HL-60/S4 treated with phorbol 12-myristate 13-acetate at 8.2 ng/mL for 4 days and 3 days (cell line): ENCODE data around the gene GALNT13.

ENCODE experiments used
- in situ Hi-C: fragments of 300-500 bp; cut with MboI; formaldehyde crosslinking; loops from 2 replicates; pipeline ENCODE4 v1.15.0; 2022; ENCODE audit warnings: low sequenced_read_pairs

Gene GALNT13

DNA sequence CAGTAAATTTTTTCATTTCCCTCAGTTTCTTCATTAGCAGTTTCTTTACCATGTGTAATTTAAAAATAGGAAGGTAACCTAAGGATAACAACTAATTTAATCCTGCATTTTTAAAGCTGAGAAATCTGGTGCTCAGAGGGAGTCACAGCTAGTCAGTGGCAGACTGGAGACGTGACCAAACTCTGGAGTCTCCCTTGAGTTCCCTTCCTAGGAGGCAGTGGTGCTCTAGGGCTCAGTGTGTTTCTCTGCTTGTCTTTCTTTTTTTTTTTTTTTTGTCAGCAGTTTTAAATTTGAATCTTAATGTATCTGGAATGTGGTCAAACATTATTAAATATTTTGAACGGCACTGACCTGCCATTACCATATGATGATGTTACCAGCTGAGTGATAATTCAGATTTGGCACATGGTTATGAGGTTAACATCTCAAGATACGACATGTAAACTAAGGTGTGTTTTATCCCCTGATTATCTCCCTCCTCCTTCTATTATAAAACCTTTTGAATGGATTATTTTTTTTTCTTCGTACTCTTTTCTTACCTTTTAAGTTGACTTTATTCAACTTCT lies 226.2 kb downstream of the GALNT13 start:
- in situ Hi-C loops, result no loop called here

- in situ Hi-C loops, result no loop called here
Measured at GRCh38 chr2:154120706-154121105, 249.0 kb downstream of the GALNT13 start.

GRCh38 chr2:154125891-154126290 lies 254.2 kb downstream of the GALNT13 start:
- in situ Hi-C loops, result no loop called here

- in situ Hi-C loops, result no loop called here
Measured at GRCh38 chr2:154130821-154131220, 259.1 kb downstream of the GALNT13 start.

- in situ Hi-C loops, result no loop called here
Measured at GRCh38 chr2:154132827-154133226, 261.1 kb downstream of the GALNT13 start.

GRCh38 chr2:154133823-154134222 lies 262.1 kb downstream of the GALNT13 start:
- in situ Hi-C loops, result no loop called here

DNA sequence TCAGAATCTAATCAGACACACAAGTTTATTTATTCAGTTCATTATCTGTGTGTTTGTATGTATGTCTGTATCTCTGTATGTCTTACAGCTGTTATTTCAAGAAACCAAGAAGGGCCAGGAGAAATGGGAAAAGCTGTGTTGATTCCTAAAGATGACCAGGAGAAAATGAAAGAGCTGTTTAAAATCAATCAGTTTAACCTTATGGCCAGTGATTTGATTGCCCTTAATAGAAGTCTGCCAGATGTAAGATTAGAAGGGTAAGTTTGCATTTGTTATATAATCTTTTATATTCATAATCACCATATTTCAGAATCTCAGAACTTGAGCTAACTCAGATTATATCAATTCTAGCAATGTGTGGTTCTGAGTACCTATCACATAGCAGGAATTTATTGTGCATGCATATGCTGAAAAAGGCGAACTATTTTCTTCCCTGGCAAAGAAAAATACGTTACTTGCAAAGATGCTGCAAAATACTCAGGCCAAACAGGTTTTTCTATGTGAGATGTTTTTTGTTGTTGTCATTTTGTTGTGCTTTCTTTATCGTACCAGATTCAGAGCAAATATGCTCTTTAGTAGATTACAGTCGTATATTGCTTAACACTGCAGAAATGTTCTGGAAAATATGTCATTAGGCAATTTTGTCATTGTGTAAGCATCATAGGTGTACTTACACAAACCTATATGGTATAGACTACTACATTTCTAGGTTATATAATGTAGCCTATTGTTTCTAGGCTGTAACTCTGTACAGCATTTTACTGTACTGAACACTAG lies 268.7 kb downstream of the GALNT13 start:
- in situ Hi-C loops, result no loop called here

DNA sequence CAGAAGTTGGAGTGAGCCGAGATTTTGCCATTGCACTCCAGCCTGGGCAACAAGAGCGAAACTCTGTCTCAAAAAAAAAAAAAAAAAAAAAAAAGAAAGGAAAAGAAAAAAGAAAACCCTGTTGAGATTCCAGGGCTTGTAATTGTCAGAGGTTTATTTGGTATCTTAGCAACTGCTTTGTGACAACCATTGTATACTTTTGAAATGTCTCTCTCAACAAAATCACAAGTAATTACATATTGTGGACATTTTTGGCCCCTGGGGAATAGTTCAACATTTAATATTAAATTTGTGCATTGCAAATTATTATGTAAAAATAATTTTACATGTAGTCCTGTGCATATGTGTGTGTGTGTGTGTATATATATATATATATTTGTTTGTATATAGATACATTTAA lies 270.8 kb downstream of the GALNT13 start:
- in situ Hi-C loops, result no loop called here

DNA sequence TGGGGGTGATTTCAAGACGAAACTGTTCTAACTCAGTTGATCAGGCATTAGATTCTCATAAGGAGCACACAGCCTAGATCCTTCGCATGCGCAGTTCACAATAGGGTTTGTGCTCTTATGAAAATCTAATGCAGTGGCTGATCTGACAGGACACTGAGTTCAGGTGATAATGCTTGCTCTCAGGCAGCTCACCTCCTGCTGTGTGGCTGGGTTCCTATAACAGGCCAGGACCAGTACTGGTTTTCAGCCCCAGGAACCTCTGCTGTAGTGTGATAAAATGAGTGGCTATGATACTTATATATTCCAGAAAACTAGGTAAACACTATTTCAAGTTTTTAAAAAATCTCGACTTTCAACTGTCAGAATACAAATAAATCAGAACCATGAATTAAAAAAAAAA lies 271.4 kb downstream of the GALNT13 start:
- in situ Hi-C loops, result no loop called here

GRCh38 chr2:154158101-154158500 lies 286.4 kb downstream of the GALNT13 start:
- in situ Hi-C loops, result no loop called here

GRCh38 chr2:154161286-154161685 lies 289.6 kb downstream of the GALNT13 start:
- in situ Hi-C loops, result no loop called here

DNA sequence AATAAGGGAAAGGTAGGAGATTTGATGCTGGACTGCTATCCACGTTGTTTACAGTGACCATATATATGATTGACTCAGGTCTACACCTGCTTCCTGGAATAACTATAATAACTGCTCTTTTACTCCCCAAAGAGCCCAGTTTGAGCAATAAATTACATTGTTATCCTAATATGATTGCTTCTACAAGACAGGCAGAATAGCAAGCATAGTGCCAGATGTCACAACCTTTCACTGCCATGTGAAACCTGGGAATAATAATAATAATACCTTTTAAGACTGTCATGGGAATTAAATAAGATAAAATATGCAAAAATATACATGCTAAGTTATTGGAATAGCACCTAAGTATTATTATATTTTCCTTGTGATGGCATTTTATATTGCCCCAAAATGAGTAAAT lies 298.7 kb downstream of the GALNT13 start:
- in situ Hi-C loops, result no loop called here

- in situ Hi-C loops, result no loop called here
Measured at GRCh38 chr2:154173164-154173563, 301.4 kb downstream of the GALNT13 start.

- in situ Hi-C loops, result no loop called here
Measured at GRCh38 chr2:154173919-154174318, 302.2 kb downstream of the GALNT13 start.

DNA sequence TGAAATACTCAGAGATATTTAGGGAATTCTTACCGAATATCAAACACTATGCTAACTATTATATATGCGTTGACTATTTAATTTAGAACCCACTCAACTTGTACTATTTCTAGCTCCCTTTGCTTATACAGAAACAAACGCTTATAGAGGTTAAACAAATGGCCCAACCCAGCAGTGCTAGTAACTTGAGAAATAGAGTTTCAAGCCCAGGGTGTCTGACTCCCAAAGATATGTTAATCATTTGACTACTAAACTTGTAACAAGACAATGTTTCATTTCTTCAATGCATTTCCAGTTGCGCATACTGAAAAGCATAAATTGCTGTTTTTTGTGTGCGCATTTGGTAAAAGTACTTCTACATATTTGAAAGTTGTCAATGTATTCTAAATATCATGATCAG lies 310.3 kb downstream of the GALNT13 start:
- in situ Hi-C loops, result no loop called here

DNA sequence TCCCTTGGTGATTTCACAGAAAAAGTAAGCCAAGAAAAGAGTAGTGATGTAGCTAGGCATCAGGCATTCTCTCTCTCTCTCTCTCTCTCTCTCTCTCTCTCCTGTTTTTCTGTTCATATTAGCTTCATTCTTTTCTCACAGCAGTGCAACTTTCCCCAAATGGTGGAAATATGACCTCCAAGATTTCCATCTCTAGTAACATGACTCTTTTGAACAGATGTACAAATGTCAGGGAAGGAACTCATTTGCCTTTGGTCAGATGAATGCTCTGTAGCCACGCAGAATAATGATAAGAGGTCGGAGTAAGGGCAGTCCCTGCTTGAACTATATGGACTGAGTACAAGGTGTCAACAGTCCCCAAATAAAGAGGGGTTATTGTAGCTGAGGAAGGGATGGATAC lies 316.2 kb downstream of the GALNT13 start:
- in situ Hi-C loops, result no loop called here

DNA sequence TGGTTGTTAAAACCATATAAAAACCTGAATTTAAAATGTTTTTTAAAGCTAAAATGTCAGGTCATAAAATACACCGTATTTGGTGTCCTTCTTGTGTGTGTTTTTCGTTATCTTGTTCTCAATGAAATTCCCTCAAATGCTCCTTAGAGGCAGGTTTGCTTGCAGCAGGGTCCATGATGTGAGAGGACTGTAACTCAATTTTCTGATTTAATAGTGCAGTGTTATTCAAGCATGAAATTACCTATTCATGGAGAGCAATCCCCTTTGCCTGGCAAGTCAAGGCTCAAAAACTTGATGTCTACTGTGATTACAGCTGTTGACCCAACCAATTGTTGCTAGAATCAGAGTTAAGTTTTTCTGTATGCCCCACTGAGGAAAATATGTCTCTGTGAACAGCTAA lies 318.2 kb downstream of the GALNT13 start:
- in situ Hi-C loops, result no loop called here

GRCh38 chr2:154193246-154193645 lies 321.5 kb downstream of the GALNT13 start:
- in situ Hi-C loops, result no loop called here

DNA sequence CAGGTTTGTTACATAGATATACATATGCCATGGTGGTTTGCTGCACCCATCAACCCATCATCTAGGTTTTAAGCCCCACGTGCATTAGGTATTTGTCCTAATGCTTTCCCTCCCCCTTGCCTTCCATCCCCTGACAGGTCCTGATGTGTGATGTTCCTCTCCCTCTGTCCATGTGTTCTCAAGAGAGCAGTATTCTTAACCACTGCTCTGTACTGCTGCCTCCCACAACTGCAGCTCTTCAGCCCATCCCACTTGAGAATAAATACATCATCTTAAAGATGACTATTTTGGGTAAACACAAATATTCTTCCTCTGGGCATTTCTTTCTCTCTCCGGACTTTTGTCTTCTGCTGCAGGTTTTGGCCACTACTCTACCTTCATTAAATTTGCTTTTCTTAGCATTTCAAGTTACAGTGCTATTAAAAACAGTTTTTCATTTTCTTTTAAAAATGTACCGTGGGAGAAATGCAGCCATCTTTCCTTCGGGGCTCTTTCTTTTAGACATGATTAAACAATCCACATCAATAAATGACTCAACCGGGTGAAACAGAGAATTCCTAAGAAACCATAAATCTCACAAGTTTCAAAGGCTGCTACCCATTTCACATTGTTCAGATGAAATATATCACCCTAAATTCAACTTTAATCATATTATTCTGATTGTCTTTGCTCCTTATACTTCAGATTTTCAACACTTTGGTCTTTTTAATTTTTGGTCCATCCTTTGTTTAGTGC lies 323.4 kb downstream of the GALNT13 start:
- in situ Hi-C loops, result no loop called here

DNA sequence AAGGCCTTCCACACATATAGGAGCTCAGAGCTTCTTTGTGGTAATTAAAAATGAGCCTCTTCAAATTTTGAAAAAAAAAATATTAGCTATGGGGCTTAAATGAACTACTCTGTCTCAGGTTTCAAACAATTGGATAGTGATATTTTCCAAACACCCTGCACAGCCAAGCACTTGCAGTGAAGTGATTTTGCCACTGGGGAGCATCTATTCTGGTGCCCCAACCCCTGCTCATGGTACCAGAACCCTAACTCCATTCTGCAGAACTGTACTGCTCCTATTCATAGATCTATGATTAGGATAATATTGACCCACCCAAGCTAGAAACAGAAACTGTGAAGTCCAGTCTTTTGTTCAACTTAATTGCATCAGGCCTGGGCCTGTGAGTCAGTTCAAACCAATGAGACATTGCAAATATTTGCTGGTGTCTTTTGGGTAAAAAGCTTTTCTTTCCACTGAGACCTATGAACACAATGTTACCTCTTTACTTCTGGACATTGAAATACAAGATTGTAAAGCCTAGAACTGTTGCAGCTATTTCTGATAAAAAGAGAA lies 324.0 kb downstream of the GALNT13 start:
- in situ Hi-C loops, result no loop called here

DNA sequence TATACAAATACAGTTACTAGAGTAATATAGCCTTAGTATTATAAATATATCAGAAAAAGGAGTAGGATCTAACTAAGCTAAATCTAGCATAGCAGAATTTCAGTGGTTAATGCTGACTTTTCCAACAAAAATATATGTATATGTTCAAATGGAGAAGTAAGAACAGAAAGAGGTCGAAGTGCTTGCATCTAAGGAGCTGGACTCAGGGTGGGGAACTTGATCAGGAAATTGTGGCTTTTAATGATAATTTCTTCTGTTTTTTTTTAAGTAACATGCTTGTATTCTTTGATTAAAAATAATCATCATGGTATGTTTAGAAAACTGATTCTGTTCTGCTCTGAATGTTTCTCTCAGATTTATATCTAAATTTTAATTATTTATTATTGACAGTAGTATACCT lies 327.1 kb downstream of the GALNT13 start:
- in situ Hi-C loops, result no loop called here

DNA sequence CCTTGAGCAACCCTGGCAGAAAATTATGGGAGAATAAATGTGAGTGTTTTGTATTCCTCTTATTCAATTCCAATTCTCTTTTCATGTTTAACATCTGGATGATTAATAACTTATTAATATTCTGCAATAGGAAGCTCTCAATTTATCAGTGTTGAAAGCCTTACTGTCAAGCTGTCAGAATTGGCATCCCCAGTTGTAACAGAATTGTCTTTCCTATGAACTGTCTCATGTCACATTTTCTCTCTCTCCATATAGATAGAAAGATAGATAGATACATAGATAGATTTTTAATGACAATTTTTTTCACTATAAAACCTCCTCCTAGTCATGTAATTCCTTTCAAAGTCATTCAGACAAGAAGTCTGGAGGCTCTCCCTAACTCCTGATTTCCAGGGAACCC lies 331.5 kb downstream of the GALNT13 start:
- in situ Hi-C loops, result no loop called here
